GM19099 (cell line): ENCODE data around the gene RASL10B.

Experiments used
- POLR2A ChIP-seq: IDR thresholded peaks from 3 replicates; pipeline ENCODE4 v1.6.1; 2011; ENCODE audit warnings: low read depth; ENCODE audit not compliant: insufficient read length; ENCODE audit errors: extremely low read depth

The RASL10B gene, protein sequence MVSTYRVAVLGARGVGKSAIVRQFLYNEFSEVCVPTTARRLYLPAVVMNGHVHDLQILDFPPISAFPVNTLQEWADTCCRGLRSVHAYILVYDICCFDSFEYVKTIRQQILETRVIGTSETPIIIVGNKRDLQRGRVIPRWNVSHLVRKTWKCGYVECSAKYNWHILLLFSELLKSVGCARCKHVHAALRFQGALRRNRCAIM

DNA sequence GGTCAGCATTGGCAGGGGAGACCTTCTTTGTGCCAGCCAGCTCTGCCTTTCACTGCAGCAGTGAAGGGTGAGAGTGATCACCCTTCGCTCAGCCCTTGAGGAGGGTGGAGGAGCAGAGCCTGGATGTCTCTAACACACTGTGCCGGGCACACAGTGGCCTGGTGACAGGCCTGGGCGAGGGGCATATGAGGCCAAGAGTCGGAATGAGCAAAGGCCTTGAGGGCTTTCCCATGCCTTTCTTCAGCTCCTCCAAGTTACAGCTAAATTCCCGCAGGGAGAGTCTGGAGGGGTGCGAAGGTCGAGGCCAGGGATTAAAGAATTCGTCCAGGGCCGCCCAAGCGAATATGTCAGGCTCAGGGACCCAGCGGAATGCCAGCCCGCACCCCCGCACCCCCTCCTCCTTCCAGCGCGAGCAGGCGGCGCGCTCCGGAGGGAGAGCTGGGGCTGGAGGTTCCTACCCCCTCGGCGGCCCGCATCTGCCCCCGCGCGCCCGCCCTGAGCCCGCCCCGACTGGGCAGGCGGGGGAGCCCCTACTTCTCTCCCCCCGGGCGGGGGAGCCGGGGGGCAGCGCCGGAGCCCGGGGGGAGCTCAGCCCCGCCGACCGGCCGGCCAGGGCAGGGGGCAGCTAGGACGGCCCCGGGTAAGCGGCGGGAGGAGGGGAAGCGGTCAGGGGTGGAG lies at the start of gene RASL10B:
RASL10B (plus strand) TSS at position 401 of the 678 bp plus-strand sequence. CDS start 3,546 bp downstream, outside the sequence.
- no peak for TF ChIP-seq POLR2A

DNA sequence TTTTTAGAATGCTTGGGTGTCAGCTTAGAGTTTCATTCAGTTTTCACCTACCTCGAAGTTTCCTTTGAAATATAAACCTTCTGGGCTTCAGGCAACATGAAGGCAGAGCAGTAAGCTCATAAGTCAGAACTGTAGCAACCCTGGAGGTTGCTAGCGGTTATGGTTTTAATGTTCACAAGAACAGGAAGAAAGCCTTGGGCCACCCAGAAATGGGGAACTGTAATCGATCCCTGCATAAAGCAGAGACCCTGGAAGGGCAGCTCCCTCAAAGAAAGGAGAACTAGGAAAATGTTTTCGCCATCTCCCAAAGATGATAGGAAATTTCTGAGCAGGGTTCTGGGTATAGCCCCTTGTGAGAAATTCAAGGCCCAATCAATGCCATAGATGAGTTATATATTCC lies 47.8 kb upstream of the RASL10B start:
- TF ChIP-seq POLR2A: no peak

DNA sequence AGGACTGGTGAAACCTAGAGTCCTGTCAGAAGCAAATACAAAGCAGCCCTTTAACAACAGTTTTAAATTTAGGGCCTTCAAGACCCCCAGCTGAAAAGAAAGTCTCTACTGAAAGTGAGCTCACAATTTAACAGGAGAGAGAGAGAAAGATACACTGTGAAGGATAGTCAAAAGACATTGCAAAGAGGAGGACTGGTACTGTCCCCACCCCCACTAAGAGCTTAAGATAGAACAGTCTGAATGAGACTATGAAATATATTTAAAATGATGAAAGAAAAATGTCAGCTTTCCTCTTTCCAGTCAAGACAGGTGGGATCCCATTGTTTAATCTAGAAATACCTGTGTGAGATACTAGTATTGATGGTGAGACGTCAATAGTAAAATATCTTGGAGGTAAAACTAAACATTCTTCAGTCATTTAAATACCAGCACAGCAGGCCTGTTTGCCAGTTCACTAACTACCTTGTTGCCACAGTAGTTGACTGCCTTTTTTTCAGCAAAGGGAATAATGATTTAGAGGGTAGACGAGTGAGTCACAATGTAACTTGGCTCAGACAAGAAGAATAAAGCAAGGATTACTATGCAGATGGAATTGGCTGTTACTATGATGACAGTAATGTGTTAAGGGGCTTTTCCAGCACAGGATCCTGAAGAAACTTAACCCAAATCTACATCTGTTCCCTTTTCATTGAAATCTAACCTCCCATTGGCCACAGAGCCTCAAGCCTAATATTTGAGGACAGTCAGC lies 47.2 kb upstream of the RASL10B start:
- TF ChIP-seq POLR2A: no peak

DNA sequence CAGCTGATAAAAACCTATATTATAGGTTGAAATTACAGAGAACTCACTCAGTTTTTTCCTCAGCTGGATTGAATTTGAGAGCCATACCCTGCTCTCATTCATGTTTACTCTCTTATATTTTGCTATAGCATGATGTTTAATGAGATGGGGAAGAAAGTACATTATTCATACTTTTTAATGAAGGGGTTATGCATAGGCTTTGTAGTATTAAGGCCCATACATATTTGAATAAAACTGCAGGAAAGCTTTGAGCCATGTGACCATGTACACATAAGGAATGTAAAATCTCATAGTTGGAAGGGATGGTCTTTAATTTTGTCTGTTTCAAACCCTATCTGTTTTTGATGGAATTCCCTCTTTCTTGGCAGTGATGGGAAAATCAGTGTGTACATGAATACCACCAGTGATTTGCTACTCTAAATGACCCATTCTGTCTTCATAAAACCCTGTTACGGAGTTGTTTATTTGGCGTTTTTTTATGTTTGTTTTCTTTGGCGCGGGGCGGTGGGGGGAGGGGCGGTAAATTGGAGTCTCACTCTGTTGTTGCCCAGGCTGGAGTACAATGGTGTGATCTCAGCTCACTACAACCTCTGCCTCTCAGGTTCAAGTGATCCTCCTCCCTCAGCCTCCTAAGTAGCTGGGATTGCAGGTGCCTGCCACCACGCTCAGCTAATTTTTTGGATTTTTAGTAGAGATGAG lies 38.8 kb upstream of the RASL10B start:
- no peak for TF ChIP-seq POLR2A

DNA sequence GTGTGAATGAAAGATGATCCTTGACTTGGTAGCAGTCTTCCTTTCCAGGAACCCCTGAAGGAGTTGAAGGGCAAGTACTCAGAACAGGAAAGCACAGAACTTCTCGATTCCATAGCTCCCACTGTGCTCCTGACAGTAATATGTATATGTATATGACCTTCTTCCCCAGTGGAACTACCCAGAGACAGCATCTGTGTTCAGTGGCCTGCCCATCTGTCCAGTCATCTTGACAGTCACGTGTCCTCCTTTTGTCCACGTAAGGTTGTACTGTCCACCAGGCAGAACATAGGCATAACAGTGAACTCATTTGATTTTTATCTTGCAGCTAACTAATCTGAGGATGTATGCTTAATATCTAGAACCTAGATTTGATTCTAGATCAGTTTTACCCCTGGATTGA lies 37.8 kb upstream of the RASL10B start:
- no peak for TF ChIP-seq POLR2A

DNA sequence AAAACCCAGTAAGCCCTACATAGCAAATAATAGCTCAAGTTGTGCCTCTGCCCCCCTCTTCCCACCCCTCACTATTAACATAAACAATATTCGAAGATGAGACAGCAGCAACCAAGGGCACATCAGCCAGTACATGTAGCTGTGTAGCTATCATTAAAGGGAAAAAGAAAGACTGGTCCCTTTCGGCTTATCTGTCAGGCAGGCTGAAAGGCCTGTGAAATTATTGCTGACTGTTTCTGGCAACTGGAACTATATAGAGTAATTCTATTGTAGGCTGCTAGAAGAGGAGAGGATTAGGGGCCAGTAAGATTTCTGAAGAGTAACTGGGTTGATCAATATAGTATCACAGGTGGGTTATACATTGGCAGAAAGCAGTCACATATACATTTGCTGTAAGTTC lies 36.5 kb upstream of the RASL10B start:
- no peak for TF ChIP-seq POLR2A

DNA sequence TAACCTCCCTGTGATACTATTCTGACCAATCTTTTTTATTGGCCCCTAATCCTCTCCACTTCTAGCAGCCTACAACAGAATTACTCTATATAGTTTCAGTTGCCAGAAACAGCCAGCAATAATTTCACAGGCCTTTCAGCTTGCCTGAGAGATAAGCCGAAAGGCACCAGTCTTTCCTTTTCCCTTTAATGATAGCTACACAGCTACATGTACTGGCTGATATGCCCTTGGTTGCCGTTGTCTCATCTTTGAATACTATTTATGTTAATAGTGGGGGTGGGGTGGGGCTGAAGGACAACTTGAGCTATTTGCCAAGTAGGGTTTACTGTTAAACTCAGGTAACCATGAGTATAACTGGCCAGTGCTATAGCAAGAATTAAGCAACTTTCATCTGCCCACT lies 35.8 kb upstream of the RASL10B start:
- TF ChIP-seq POLR2A: no peak

DNA sequence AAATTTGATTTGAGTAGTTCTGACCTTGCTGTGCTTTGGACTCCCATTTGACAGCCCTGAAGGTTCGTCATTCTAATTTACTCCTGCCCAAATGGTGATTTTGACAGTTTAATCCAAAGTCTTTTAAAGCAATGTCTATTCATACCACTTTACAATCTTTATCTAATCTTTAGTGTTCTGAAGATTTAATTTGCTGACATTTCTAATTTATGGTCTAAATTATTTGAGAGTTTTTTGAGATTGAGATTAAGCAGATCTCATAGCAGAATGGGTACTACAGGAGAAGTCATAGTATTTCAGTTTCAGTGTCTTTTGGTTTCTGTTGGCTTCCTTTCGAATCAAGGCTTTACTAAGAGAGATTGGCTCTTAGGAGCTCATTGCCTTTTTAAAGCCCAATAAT lies 32.6 kb upstream of the RASL10B start:
- no peak for TF ChIP-seq POLR2A

DNA sequence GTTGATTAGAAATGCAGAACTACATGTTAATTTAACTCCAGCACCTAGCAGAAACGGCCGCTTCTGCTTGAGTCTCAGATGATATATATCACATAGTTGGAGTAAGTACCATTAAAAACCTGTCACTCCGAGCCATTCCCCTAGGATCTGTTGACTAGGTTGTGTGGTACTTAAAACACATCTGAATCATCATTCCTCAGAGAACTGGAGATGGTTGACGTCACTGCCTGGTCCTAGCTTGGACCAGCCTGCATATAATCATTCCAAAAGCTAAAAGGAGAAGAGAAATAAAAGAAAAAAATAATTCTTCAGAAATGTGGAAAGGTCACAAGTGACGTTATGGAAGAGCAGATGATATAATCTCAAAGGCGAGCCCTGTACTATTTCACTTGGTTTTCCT lies 31.3 kb upstream of the RASL10B start:
- TF ChIP-seq POLR2A: no peak

DNA sequence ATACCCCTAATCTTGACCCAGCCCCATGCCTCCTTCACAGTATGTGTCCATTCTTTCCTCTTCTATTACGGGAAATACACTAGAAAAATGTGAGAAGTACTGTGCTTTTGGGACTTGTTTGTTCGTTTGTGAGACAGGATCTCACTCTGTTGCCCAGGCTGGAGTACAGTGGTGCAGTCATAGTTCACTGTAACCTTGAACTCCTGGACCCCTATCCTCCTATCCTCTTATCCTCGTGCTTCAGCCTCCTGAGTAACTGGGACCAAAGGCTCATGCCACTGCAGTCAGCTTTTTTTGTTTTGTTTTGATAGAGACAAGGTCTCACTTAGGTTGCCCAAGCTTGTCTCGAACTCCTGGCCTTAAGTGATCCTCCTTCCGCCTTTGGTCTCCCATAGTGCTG lies 29.9 kb upstream of the RASL10B start:
- no peak for TF ChIP-seq POLR2A

DNA sequence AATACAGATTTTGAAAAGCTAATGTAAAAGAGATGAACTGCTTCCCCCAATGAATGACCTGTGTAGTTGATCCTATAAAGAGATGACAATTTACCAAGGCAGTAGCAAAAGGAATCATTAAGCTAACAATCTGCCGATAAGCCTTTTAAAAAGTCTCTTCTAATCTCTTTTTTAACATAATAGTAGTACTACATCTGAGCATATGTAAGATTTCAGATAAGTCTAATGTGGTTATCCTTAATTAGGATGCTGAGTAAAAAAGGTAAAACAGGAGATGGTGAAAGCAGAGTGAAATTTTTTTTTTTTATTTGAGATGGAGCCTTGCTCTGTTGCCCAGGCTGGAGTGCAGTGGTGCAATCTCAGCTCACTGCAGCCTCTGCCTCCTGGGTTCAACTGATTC lies 26.2 kb upstream of the RASL10B start:
- no peak for TF ChIP-seq POLR2A

DNA sequence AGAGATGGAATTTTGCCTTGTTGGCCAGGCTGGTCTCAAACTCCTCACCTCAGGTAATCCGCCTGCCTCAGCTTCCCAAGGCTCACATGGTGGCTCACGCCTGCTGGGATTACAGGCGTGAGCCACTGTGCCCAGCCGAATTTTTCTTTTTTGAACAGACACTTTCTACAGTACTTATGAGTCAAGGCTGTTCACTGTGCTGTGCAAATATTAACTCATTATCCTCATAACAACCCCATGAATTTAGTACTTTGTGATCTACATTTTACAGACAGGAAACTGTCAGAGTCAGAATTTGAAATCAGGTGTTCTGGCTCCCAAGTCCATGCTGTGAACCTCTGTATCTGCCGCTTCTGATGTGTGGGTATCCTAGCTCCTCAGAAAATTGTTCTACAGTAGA lies 25.7 kb upstream of the RASL10B start:
- no peak for TF ChIP-seq POLR2A

DNA sequence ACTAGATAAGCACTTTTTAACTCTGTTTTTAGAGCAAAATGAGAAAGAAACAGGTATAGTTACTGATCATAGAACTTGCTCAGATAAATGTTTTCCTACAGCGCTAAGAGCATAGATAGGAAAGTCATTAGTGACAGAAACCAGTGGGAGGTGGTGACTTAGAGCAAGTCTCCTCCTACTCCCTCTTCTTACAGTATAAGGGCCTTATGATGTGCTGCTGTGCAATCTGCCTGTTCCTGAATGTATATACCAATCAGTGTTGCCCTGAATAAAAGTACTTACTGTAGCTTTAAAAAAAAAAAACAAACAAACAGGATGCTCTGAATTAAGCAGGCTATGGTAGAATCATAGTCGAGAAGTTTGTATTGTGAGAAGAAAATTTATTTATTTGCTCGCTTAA lies 23.3 kb upstream of the RASL10B start:
- TF ChIP-seq POLR2A: no peak

DNA sequence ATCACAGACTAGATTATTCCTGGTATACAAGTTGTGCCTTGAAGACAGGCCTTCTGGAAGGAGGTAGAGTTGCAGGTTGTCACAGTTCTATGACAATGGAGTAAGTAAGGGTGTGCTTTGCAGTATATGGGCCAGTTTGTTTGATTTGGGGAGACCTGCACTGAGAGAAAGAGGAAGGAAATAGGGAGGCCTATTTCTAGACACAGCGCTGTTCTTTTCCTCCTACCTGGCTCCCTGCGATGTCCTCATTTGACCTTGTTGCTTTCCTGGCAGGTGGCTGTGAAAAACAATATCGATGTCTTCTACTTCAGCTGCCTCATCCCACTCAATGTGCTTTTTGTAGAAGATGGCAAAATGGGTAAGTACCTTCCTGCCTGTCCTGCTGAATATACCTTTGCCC lies 22.5 kb upstream of the RASL10B start:
- TF ChIP-seq POLR2A: no peak

DNA sequence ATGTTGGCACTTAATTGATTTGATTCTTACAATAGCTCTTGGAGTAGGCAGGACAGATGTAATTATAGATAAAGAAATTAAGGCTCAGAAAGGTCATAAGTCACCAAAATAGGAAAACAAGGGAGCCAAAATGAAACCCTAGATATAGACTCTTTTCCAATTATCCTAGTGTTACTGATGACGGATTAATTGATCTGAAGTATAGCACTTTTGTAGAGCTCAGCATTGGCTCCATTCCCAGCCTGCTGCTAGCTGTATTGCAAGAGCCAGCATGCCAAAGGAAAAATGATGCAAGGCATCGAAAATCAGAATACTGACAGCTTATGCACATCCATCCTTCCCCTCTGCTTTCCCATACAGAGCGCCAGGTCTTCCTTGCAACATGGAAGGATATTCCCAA lies 21.6 kb upstream of the RASL10B start:
- no peak for TF ChIP-seq POLR2A
